Measurements from ENCODE around the gene C17orf75.

Gene C17orf75

DNA sequence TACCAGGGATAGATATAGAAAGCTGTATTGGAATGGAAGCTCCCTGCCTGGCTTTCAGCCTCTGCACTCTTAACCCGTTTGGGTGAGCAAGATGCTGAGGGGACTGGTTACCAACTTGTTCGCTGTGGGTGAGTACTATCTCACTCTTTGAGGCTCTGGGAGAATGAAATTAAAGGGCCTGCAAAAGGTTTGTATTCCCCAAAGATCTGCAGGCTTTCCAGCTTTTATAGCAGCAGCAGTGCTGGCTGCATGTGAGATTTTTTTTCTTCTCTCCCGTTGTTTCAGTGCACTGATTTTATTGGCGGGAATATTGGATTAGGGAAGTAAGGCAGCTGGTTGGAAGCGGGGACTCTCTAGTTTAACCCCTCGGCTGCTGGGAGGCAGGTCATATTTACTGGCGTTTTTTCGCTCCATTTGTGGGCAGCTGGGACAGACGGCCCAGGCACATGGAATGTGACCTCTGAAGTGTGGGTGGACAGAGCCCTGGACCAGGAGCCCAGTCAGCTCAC is 30.9 kb downstream of the C17orf75 start:
- TF ChIP-seq, protein P1, sequence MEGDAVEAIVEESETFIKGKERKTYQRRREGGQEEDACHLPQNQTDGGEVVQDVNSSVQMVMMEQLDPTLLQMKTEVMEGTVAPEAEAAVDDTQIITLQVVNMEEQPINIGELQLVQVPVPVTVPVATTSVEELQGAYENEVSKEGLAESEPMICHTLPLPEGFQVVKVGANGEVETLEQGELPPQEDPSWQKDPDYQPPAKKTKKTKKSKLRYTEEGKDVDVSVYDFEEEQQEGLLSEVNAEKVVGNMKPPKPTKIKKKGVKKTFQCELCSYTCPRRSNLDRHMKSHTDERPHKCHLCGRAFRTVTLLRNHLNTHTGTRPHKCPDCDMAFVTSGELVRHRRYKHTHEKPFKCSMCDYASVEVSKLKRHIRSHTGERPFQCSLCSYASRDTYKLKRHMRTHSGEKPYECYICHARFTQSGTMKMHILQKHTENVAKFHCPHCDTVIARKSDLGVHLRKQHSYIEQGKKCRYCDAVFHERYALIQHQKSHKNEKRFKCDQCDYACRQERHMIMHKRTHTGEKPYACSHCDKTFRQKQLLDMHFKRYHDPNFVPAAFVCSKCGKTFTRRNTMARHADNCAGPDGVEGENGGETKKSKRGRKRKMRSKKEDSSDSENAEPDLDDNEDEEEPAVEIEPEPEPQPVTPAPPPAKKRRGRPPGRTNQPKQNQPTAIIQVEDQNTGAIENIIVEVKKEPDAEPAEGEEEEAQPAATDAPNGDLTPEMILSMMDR (conservative IDR thresholded peaks at IDR 0.05): no peak
- no peak for TF ChIP-seq ZFX (IDR thresholded peaks at IDR 0.05)
- no peak overlapping the region for H3K27ac ChIP-seq

GRCh38 chr17:32307658-32308057 is 34.3 kb downstream of the C17orf75 start:
- no peak overlapping the region for H3K27ac ChIP-seq
- no peak for TF ChIP-seq ZFX (IDR thresholded peaks at IDR 0.05)
- TF ChIP-seq, protein P1 (conservative IDR thresholded peaks at IDR 0.05): no peak

GRCh38 chr17:32305049-32305448 is 36.9 kb downstream of the C17orf75 start:
- H3K27ac ChIP-seq: no peak overlapping the region
- TF ChIP-seq, protein P1 (conservative IDR thresholded peaks at IDR 0.05): no peak
- TF ChIP-seq ZFX (IDR thresholded peaks at IDR 0.05): no peak

DNA sequence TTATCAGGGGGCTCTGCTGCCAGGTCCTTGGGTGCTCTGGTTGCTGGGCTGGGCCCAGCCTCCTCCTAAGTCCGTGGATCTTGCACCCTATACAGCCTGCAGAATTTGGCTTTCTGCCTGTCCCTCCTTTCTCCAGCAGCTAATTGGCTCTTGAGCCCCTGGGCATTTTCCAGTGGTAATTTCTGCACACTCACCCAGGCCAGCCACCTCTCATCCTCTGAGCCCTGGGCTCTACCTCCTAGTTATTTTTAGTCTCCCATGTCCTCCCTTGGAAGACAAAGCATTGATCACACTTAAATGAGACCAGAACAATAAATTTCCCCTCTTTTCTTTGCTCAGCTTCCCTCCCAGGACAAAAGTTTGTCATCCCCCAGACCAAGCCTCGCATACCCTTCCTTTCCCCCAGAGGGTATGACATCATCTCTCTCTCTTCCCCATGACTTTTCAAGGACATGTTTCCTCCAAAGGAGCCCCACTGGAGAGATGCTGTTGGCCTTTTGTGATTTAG is 38.1 kb downstream of the C17orf75 start:
- TF ChIP-seq ZFX (IDR thresholded peaks at IDR 0.05): no peak
- TF ChIP-seq, protein P1 (conservative IDR thresholded peaks at IDR 0.05): no peak
- H3K27ac ChIP-seq: no peak overlapping the region

DNA sequence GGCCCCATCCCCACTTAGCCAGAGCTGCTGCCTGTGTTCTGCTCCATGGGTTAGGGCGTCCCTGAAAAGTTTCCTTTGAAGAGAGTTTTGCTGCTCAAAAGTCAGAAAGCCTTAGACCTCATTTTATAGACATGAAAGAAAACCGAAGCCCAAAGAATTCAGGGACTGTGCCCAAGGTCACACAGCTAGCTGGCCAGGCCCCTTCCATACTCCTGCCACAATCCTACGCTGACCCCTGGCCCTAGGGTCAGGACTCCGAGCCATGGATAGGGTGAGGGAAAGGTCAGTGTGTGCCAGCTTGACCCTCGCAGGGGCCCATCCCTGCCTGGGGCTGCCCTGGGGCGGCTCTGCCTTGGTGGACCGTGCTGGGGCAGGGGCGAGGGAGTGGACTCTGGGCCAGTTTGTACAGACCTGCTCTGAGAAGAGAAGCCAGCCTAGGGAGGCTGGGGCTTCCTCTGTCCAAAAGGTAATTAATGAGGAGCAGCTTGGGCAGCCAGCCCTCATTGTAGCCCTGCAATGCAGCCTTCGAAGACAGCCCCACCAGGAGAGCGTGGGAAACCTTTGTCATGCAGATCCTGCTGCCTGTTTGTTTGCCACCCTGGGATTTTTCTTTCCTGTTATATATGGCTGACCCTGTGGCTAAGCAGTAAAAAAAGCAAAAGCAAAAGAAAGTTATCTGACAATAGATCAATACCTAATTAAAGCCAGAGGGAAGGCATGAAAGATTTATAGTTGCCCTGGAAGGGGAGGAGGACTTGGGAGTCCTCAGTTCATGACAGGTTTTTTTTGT is 38.9 kb downstream of the C17orf75 start:
- TF ChIP-seq, protein P1 (conservative IDR thresholded peaks at IDR 0.05): no peak
- TF ChIP-seq ZFX (IDR thresholded peaks at IDR 0.05): no peak
- no peak overlapping the region for H3K27ac ChIP-seq

GRCh38 chr17:32302037-32302436 is 39.9 kb downstream of the C17orf75 start:
- TF ChIP-seq ZFX (IDR thresholded peaks at IDR 0.05): no peak
- TF ChIP-seq, protein P1 (conservative IDR thresholded peaks at IDR 0.05): no peak
- H3K27ac ChIP-seq: no peak overlapping the region

DNA sequence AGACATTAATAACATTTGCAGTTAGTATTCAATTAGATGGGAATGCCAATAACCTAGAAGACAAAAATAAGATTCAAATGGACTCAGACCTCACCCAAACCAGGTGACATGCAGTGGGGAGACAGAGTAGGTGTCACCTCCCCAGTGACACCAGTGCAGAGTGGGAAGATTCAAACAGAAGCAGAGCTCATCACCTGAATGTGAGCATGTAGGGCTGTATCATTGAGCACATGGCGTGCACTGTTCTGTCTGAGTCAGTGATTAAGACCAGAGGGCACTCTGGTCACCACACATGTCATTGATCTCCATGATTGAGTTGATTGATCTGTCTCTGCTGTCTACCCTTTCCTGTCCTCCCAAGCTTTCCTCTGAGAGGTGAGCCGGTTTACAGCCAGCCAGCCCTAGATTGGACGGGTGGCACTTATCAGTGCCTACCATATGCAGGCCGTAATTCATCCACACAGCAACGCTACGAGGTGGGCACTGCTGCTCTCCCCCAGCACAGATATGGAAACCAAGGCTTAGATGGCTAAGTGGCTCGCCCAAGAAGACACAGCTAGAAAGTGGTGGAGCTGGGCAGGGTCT is 42.3 kb downstream of the C17orf75 start:
- no peak for TF ChIP-seq ZFX (IDR thresholded peaks at IDR 0.05)
- TF ChIP-seq, protein P1 (conservative IDR thresholded peaks at IDR 0.05): no peak
- H3K27ac ChIP-seq: no peak overlapping the region
